ENCODE measurements around the gene CDK10.

The CDK10 gene

GRCh38 chr16:89738072-89738377 lies 51.5 kb downstream of the CDK10 start:
- POLR2A ChIA-PET (ENCODE audit: low non-redundant PET) = interaction anchor here (0.6 kb wide), 1 partner anchor 45 kb away, joined by 5 read pairs; no protein-coding TSS in a partner anchor
- DNase-seq (ENCODE audit: low spot score) = no peak
- no peak for TF ChIP-seq CTCF (conservative IDR thresholded peaks at IDR 0.05; ENCODE audit: low read depth)
- H3K27ac ChIP-seq = peak overlapping the region; percentile 58
- CTCF ChIA-PET = no interaction called here

GRCh38 chr16:89738538-89739317 lies 52.2 kb downstream of the CDK10 start:
- ChIA-PET CTCF (no interaction called here), POLR2A (ENCODE audit: low non-redundant PET) (interaction anchor here (0.6 kb wide), 1 partner anchor 46 kb away, joined by 5 read pairs; no protein-coding TSS in a partner anchor)

GRCh38 chr16:89739383-89739782 lies 52.9 kb downstream of the CDK10 start:
- ChIA-PET POLR2A (ENCODE audit: low non-redundant PET) (no interaction called here), CTCF (interaction anchor here (1.7 kb wide), 1 partner anchor 12 kb away, joined by 7 read pairs; no protein-coding TSS in a partner anchor)
- no peak for TF ChIP-seq CTCF (conservative IDR thresholded peaks at IDR 0.05; ENCODE audit: low read depth)
- H3K27ac ChIP-seq = peak overlapping the region; percentile 58
- no peak for DNase-seq (ENCODE audit: low spot score)

More at GRCh38 chr16:89738538-89739317, 52.2 kb downstream of the CDK10 start:
- H3K27ac ChIP-seq = peak overlapping the region; percentile 58
- no peak for TF ChIP-seq CTCF (conservative IDR thresholded peaks at IDR 0.05; ENCODE audit: low read depth)
- no peak for DNase-seq (ENCODE audit: low spot score)

GRCh38 chr16:89741342-89742014 lies 55.0 kb downstream of the CDK10 start:
- peak overlapping the region; percentile 58 for H3K27ac ChIP-seq
- DNase-seq (ENCODE audit: low spot score) = no peak
- CTCF ChIA-PET = interaction anchor here (1.7 kb wide), 1 partner anchor 14 kb away, joined by 7 read pairs; no protein-coding TSS in a partner anchor
- TF ChIP-seq CTCF (conservative IDR thresholded peaks at IDR 0.05; ENCODE audit: low read depth) = no peak
- POLR2A ChIA-PET (ENCODE audit: low non-redundant PET) = interaction anchor here (1.1 kb wide), 1 partner anchor 13 kb away, joined by 4 read pairs; no protein-coding TSS in a partner anchor

GRCh38 chr16:89742948-89743347 lies 56.5 kb downstream of the CDK10 start:
- DNase-seq (ENCODE audit: low spot score) = no peak
- TF ChIP-seq CTCF (conservative IDR thresholded peaks at IDR 0.05; ENCODE audit: low read depth) = no peak
- peak overlapping the region; percentile 58 for H3K27ac ChIP-seq
- ChIA-PET POLR2A (ENCODE audit: low non-redundant PET) (no interaction called here), CTCF (no interaction called here)

GRCh38 chr16:89744813-89745212 lies 58.3 kb downstream of the CDK10 start:
- no peak for TF ChIP-seq CTCF (conservative IDR thresholded peaks at IDR 0.05; ENCODE audit: low read depth)
- ChIA-PET POLR2A (ENCODE audit: low non-redundant PET) (no interaction called here), CTCF (no interaction called here)
- H3K27ac ChIP-seq = peak overlapping the region; percentile 58
- DNase-seq (ENCODE audit: low spot score) = no peak

Measured in RWPE1 (cell line).